Globus pallidus (tissue), 1 donor: ENCODE data around the gene TNF.
"Not testable (repeated sequence)": the region's sequence is repeated elsewhere in the genome, so short reads cannot be mapped to it uniquely, and the experiment has no call there.

Source experiments
- DNase-seq: peaks from one replicate; pipeline ENCODE4 v3.0.0-alpha.2; 2015; ENCODE audit warnings: low spot score

The TNF gene

GRCh38 chr6:31588871-31589650, 13.7 kb downstream of the TNF start:
- no peak for DNase-seq

- DNase-seq: not testable (repeated sequence)
Observed at GRCh38 chr6:31590691-31591090, 15.3 kb downstream of the TNF start.

- DNase-seq: no peak
Observed at GRCh38 chr6:31592396-31592771, 17.0 kb downstream of the TNF start.

GRCh38 chr6:31597006-31597405, 21.6 kb downstream of the TNF start:
- no peak for DNase-seq

- DNase-seq: no peak
Observed at GRCh38 chr6:31607317-31607716, 32.0 kb downstream of the TNF start.

GRCh38 chr6:31609519-31610406, 34.4 kb downstream of the TNF start:
- DNase-seq: no peak

- DNase-seq: no peak
Observed at GRCh38 chr6:31610968-31611367, 35.6 kb downstream of the TNF start.

- DNase-seq: peak; percentile 51
Observed at GRCh38 chr6:31614075-31614619, 38.8 kb downstream of the TNF start.

GRCh38 chr6:31614684-31615578, 39.6 kb downstream of the TNF start, which contains the start of gene AIF1:
TSS of gene AIF1 (plus strand) at chr6:31615234. CDS start at chr6:31615330, 96 bp downstream.
- peak; percentile 61 for DNase-seq

GRCh38 chr6:31615748-31616147, 40.4 kb downstream of the TNF start:
- DNase-seq: peak; percentile 27

- no peak for DNase-seq
Observed at GRCh38 chr6:31617010-31617409, 41.6 kb downstream of the TNF start.

GRCh38 chr6:31619805-31620585, 44.6 kb downstream of the TNF start:
- peak; percentile 99 for DNase-seq

GRCh38 chr6:31620586-31621319, 45.4 kb downstream of the TNF start, which contains the start of gene PRRC2A:
TSS of gene PRRC2A (plus strand) at chr6:31620715. CDS start at chr6:31622790, 2,075 bp downstream.
- DNase-seq: peak; percentile 71

GRCh38 chr6:31621320-31621939, 46.1 kb downstream of the TNF start:
- no peak for DNase-seq

- no peak for DNase-seq
Observed at GRCh38 chr6:31621991-31622390, 46.6 kb downstream of the TNF start.

GRCh38 chr6:31622684-31623091, 47.3 kb downstream of the TNF start:
- no peak for DNase-seq

- no peak for DNase-seq
Observed at GRCh38 chr6:31624070-31624469, 48.7 kb downstream of the TNF start.

- no peak for DNase-seq
Observed at GRCh38 chr6:31626952-31627351, 51.6 kb downstream of the TNF start.

GRCh38 chr6:31627690-31628287, 52.4 kb downstream of the TNF start:
- no peak for DNase-seq
